NT2/D1 (cell line): ENCODE results near the gene SYT12.

Experiments used
- SUZ12 ChIP-seq: IDR thresholded peaks from 2 replicates; pipeline ENCODE4 v1.6.1; 2011; ENCODE audit not compliant: insufficient read length, insufficient read depth; ENCODE audit errors: extremely low read depth
- YY1 ChIP-seq: IDR thresholded peaks from 2 replicates; pipeline ENCODE4 v1.6.1; 2011; ENCODE audit not compliant: insufficient read length, insufficient read depth
- ZNF274 ChIP-seq: IDR thresholded peaks from 2 replicates; pipeline ENCODE4 v1.6.1; 2011; ENCODE audit warnings: mild to moderate bottlenecking, low read depth, low read length

DNA sequence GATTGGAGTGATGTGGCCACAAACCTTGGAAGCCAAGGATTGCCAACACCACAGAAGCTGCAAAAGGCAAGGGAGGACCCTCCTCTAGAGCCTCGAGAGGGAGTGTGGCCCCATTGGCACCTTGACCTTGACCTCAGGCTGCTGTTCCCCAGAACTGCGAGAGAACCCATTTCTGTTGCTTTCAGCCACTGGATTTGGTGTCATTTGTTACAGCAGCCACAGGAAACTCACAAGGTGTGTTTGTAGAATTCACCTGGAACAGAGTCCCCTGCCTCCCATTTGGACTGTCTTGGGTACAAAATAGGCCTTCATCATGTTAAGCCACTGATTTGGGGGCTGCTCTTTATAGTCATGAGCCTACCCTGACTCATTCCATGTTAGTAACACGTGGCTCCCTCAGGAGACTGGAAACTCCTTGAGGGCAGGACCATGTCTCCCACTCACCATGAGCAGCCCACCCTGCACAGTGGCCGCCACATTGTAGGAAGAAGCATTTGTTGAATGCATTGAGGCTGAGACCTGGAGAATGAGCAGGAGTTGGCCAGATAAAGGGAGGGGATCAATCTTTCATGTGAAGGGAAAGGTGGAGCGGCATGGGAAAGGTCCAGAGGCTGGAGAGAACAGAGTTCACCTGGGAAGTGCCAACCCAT is 39.5 kb upstream of the SYT12 start:
- TF ChIP-seq ZNF274 (no peak), YY1 (no peak), SUZ12 (no peak)
